ENCODE data around the gene TNFAIP2.

Gene TNFAIP2

GRCh38 chr14:103125098-103126070 is 2.1 kb downstream of the TNFAIP2 start:
- H3K4me3 ChIP-seq (ENCODE audit: insufficient read depth, low read depth, low read length), result no peak overlapping the region

DNA sequence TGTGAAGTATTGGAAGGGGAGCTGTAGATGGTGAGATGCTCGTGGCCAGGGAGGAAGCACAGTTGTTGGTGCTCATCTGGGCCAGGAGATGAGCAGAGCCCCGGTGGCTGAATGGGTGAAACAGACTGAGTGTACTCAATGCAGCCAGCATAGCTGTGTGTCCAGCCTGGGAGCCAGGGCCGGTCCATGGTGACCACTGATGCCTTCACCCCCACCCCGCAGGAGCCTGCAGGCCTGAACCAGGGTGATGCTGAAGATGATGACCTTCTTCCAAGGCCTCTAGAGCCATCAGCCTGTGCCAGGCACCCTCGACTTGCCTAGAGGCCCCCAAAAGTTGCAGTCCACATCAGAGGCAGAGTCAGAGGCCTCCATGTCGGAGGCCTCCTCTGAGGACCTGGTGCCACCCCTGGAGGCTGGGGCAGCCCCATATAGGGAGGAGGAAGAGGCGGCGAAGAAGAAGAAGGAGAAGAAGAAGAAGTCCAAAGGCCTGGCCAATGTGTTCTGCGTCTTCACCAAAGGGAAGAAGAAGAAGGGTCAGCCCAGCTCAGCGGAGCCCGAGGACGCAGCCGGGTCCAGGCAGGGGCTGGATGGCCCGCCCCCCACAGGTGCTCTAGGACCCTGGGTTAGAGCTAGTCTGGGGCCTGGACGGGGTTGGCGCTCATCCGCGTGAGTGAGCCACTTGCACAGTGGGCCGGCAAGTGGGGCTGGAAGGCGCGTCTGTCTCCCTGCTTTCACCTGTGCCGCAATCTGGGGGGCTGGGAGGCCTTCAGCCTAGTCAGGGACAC is 3.0 kb downstream of the TNFAIP2 start:
- peaks cover 34% of the 10 kb centered on the region for H3K27me3 ChIP-seq (ENCODE audit: control insufficient read depth, insufficient read depth, low read length, poor library complexity, severe bottlenecking)
- 94 to 95% methylated on average over 22 of the region's 22 CpGs for WGBS, 2 experiments

More at GRCh38 chr14:103125098-103126070, 2.1 kb downstream of the TNFAIP2 start:
- Histone ChIP-seq H3K9me3 (ENCODE audit: control insufficient read depth, low read length) (no peaks in the 10 kb centered on the region), H3K27ac (ENCODE audit: insufficient read depth, low read depth, low read length, poor library complexity, severe bottlenecking) (no peak overlapping the region), H3K27me3 (ENCODE audit: control insufficient read depth, insufficient read depth, low read length, poor library complexity, severe bottlenecking) (peaks cover 39% of the 10 kb centered on the region), H3K4me1 (ENCODE audit: control insufficient read depth, insufficient read depth, low read length) (peaks cover 22% of the 10 kb centered on the region), H3K36me3 (ENCODE audit: control insufficient read depth, insufficient read depth, low read length) (no peaks in the 10 kb centered on the region)
- 94 to 95% methylated on average over 13 of the region's 13 CpGs for WGBS, 2 experiments

GRCh38 chr14:103126873-103127304 is 3.6 kb downstream of the TNFAIP2 start:
- WGBS, 2 experiments, result 91% methylated on average over 62 of the region's 62 CpGs
- peaks cover 29% of the 10 kb centered on the region for H3K27me3 ChIP-seq (ENCODE audit: control insufficient read depth, insufficient read depth, low read length, poor library complexity, severe bottlenecking)
- peaks cover 15% of the 10 kb centered on the region for H3K4me1 ChIP-seq (ENCODE audit: control insufficient read depth, insufficient read depth, low read length)
- H3K4me3 ChIP-seq (ENCODE audit: insufficient read depth, low read depth, low read length), result no peak overlapping the region
- H3K9me3 ChIP-seq (ENCODE audit: control insufficient read depth, low read length), result no peaks in the 10 kb centered on the region
- no peaks in the 10 kb centered on the region for H3K36me3 ChIP-seq (ENCODE audit: control insufficient read depth, insufficient read depth, low read length)
- H3K27ac ChIP-seq (ENCODE audit: insufficient read depth, low read depth, low read length, poor library complexity, severe bottlenecking), result no peak overlapping the region

More for the DNA sequence above, 3.0 kb downstream of the TNFAIP2 start:
- Histone ChIP-seq H3K9me3 (ENCODE audit: control insufficient read depth, low read length) (no peaks in the 10 kb centered on the region), H3K4me1 (ENCODE audit: control insufficient read depth, insufficient read depth, low read length) (peaks cover 20% of the 10 kb centered on the region), H3K36me3 (ENCODE audit: control insufficient read depth, insufficient read depth, low read length) (no peaks in the 10 kb centered on the region), H3K4me3 (ENCODE audit: insufficient read depth, low read depth, low read length) (no peak overlapping the region), H3K27ac (ENCODE audit: insufficient read depth, low read depth, low read length, poor library complexity, severe bottlenecking) (no peak overlapping the region)

GRCh38 chr14:103127356-103127755 is 4.1 kb downstream of the TNFAIP2 start:
- peaks cover 24% of the 10 kb centered on the region for H3K27me3 ChIP-seq (ENCODE audit: control insufficient read depth, insufficient read depth, low read length, poor library complexity, severe bottlenecking)
- H3K36me3 ChIP-seq (ENCODE audit: control insufficient read depth, insufficient read depth, low read length), result no peaks in the 10 kb centered on the region
- no peaks in the 10 kb centered on the region for H3K9me3 ChIP-seq (ENCODE audit: control insufficient read depth, low read length)
- WGBS, 2 experiments, result 93 to 94% methylated on average over 39 of the region's 39 CpGs
- H3K4me1 ChIP-seq (ENCODE audit: control insufficient read depth, insufficient read depth, low read length), result peaks cover 11% of the 10 kb centered on the region
- H3K27ac ChIP-seq (ENCODE audit: insufficient read depth, low read depth, low read length, poor library complexity, severe bottlenecking), result no peak overlapping the region
- no peak overlapping the region for H3K4me3 ChIP-seq (ENCODE audit: insufficient read depth, low read depth, low read length)

- Histone ChIP-seq H3K27me3 (ENCODE audit: control insufficient read depth, insufficient read depth, low read length, poor library complexity, severe bottlenecking) (peaks cover 17% of the 10 kb centered on the region), H3K4me3 (ENCODE audit: insufficient read depth, low read depth, low read length) (no peak overlapping the region), H3K36me3 (ENCODE audit: control insufficient read depth, insufficient read depth, low read length) (no peaks in the 10 kb centered on the region), H3K4me1 (ENCODE audit: control insufficient read depth, insufficient read depth, low read length) (peaks cover 8% of the 10 kb centered on the region), H3K27ac (ENCODE audit: insufficient read depth, low read depth, low read length, poor library complexity, severe bottlenecking) (no peak overlapping the region), H3K9me3 (ENCODE audit: control insufficient read depth, low read length) (no peaks in the 10 kb centered on the region)
- WGBS, 2 experiments, result 90 to 93% methylated on average over 16 of the region's 16 CpGs
These were observed 4.8 kb downstream of the TNFAIP2 start for GRCh38 chr14:103127861-103128598.

DNA sequence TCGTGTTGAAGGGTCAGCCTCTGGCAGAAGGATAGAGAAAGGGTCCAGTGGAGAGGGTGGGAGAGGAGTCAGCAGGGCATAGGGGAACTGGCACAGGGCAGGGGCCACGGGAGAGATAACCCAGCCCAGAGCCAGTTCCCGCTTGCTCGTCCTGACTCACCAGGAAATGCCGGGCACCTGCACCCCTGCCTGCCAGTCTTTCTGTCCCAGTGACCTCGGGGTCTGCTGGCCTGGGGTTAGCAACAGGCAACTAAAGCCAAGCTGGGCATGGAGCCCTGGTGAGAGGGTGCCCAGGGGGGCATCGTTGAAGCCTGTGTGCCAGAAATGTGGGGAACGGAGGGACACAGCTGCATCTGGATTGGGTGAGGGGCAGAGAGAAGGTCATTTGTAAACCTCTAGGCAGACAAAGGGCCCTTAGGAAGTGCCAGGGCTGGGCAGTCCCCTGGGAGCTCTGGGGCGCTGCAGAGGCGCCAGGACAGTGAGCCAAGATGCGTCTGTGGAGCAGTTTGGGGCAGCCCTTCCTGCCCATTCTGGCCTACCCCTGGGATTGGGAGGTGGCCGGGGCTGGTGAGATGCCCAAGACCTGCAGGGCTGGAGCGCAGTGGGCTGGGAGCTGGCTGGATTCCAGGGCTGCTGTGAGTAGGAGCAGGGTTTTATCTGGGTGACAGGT is 5.5 kb downstream of the TNFAIP2 start:
- WGBS, 2 experiments, result 90 to 91% methylated on average over 13 of the region's 13 CpGs
- H3K27ac ChIP-seq (ENCODE audit: insufficient read depth, low read depth, low read length, poor library complexity, severe bottlenecking), result no peak overlapping the region
- no peaks in the 10 kb centered on the region for H3K9me3 ChIP-seq (ENCODE audit: control insufficient read depth, low read length)
- no peak overlapping the region for H3K4me3 ChIP-seq (ENCODE audit: insufficient read depth, low read depth, low read length)
- peaks cover 10% of the 10 kb centered on the region for H3K27me3 ChIP-seq (ENCODE audit: control insufficient read depth, insufficient read depth, low read length, poor library complexity, severe bottlenecking)
- H3K36me3 ChIP-seq (ENCODE audit: control insufficient read depth, insufficient read depth, low read length), result no peaks in the 10 kb centered on the region
- H3K4me1 ChIP-seq (ENCODE audit: control insufficient read depth, insufficient read depth, low read length), result peaks cover 8% of the 10 kb centered on the region

GRCh38 chr14:103129301-103130016 is 6.2 kb downstream of the TNFAIP2 start:
- Histone ChIP-seq H3K4me3 (ENCODE audit: insufficient read depth, low read depth, low read length) (no peak overlapping the region), H3K27ac (ENCODE audit: insufficient read depth, low read depth, low read length, poor library complexity, severe bottlenecking) (no peak overlapping the region), H3K27me3 (ENCODE audit: control insufficient read depth, insufficient read depth, low read length, poor library complexity, severe bottlenecking) (peaks cover 4% of the 10 kb centered on the region), H3K4me1 (ENCODE audit: control insufficient read depth, insufficient read depth, low read length) (peaks cover 2% of the 10 kb centered on the region), H3K36me3 (ENCODE audit: control insufficient read depth, insufficient read depth, low read length) (no peaks in the 10 kb centered on the region), H3K9me3 (ENCODE audit: control insufficient read depth, low read length) (no peaks in the 10 kb centered on the region)
- WGBS, 2 experiments, result 92% methylated on average over 12 of the region's 12 CpGs

DNA sequence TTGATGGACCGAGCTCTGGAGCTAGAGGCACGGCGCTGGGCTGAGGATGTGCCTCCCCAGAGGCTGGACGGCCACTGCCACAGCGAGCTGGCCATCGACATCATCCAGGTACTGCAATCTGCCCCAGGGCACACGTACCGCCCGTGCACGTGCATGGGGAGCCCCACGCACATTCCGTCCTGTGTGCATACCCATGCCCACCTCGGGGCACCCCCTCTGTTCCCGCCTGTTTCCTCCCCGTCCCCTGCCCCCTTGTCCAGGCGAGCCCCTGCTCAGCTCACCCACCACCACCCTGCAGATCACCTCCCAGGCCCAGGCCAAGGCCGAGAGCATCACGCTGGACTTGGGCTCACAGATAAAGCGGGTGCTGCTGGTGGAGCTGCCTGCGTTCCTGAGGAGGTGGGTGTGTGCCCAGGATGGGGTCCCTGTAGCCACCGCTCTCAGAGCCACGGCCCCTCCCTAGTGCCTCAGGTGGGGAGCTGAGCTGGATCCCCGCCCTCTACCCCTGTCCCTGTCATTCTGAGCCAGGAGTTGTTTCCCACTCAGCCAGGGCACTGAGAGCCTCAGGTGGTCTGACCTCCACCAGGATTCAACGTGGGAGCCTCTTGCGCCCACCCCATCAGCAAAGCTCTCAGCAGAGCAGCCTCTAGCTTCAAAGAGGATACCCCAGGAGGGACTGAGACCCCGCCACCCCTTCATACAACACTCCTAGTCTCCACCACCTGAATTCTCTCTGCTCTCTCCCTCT is 6.9 kb downstream of the TNFAIP2 start:
- Histone ChIP-seq H3K27ac (ENCODE audit: insufficient read depth, low read depth, low read length, poor library complexity, severe bottlenecking) (no peak overlapping the region), H3K36me3 (ENCODE audit: control insufficient read depth, insufficient read depth, low read length) (no peaks in the 10 kb centered on the region), H3K27me3 (ENCODE audit: control insufficient read depth, insufficient read depth, low read length, poor library complexity, severe bottlenecking) (no peaks in the 10 kb centered on the region), H3K4me3 (ENCODE audit: insufficient read depth, low read depth, low read length) (no peak overlapping the region), H3K9me3 (ENCODE audit: control insufficient read depth, low read length) (no peaks in the 10 kb centered on the region), H3K4me1 (ENCODE audit: control insufficient read depth, insufficient read depth, low read length) (no peaks in the 10 kb centered on the region)
- WGBS, 2 experiments, result 89 to 90% methylated on average over 26 of the region's 26 CpGs

Measured in ectodermal cell (in vitro differentiated cells).